Mesenchymal stem cell (in vitro differentiated cells and primary cell): ENCODE data around the gene TJP3.

ENCODE experiments used
- DNase-seq: peaks from one replicate; pipeline ENCODE4 v3.0.0-alpha.2; 2013
- H2AFZ ChIP-seq: one replicate; pipeline ENCODE4 v1.6.1; 2013; ENCODE audit warnings: low read depth, mild to moderate bottlenecking, control low read depth, inconsistent platforms, low read length, moderate library complexity
- H2AK5ac ChIP-seq: 2 replicates; pipeline ENCODE4 v1.6.1; 2013; ENCODE audit warnings: low read length, moderate library complexity, mild to moderate bottlenecking, inconsistent platforms; ENCODE audit not compliant: severe bottlenecking
- H2BK120ac ChIP-seq: one replicate; pipeline ENCODE4 v1.6.1; 2013; ENCODE audit warnings: low read depth, mild to moderate bottlenecking, inconsistent platforms, low read length, moderate library complexity
- H2BK12ac ChIP-seq, 2 experiments: one replicate each; pipeline ENCODE4 v1.6.1; 2013; ENCODE audit warnings: inconsistent platforms in 2 of 2, low read length in 2 of 2, mild to moderate bottlenecking in 2 of 2, moderate library complexity in 2 of 2, control low read depth in 1 of 2
- H2BK15ac ChIP-seq: one replicate; pipeline ENCODE4 v1.6.1; 2013; ENCODE audit warnings: mild to moderate bottlenecking, low read depth, inconsistent platforms; ENCODE audit not compliant: poor library complexity, severe bottlenecking
- H2BK5ac ChIP-seq: 2 replicates; pipeline ENCODE4 v1.6.1; 2013; ENCODE audit warnings: low read depth, mild to moderate bottlenecking, low read length, control low read depth, inconsistent platforms; ENCODE audit not compliant: poor library complexity, severe bottlenecking
- H3K14ac ChIP-seq, 2 experiments: one replicate each; pipeline ENCODE4 v1.6.1; 2013; ENCODE audit warnings: inconsistent platforms in 2 of 2, low read length in 2 of 2, control low read depth in 1 of 2, mild to moderate bottlenecking in 1 of 2, moderate library complexity in 1 of 2
- H3K18ac ChIP-seq, 2 experiments: one replicate each; pipeline ENCODE4 v1.6.1; 2013; ENCODE audit warnings: inconsistent platforms in 2 of 2, low read length in 2 of 2, control low read depth in 1 of 2, low read depth in 1 of 2, mild to moderate bottlenecking in 1 of 2
- H3K23ac ChIP-seq, 2 experiments: one replicate each; pipeline ENCODE4 v1.6.1; 2013; ENCODE audit warnings: inconsistent platforms in 2 of 2, low read length in 2 of 2, mild to moderate bottlenecking in 2 of 2, moderate library complexity in 2 of 2, control low read depth in 1 of 2
- H3K27ac ChIP-seq: 2 replicates; pipeline ENCODE4 v1.5.1; 2013; ENCODE audit warnings: mild to moderate bottlenecking, moderate library complexity, low read length, control low read depth, inconsistent platforms; ENCODE audit not compliant: poor library complexity, severe bottlenecking
- H3K27me3 ChIP-seq, 2 experiments: 2 replicates each; pipeline versions ENCODE4 v1.6.1 to v1.7.0; 2013; ENCODE audit warnings: low read length in 2 of 2, mild to moderate bottlenecking in 2 of 2, moderate library complexity in 2 of 2, control low read depth in 1 of 2, inconsistent platforms in 1 of 2; ENCODE audit not compliant: control insufficient read depth in 1 of 2, insufficient read depth in 1 of 2
- H3K36me3 ChIP-seq, 2 experiments: 2 replicates each; pipeline versions ENCODE4 v1.6.1 to v1.7.0; 2013; ENCODE audit warnings: low read length in 2 of 2, control low read depth in 1 of 2, inconsistent platforms in 1 of 2, low read depth in 1 of 2, mild to moderate bottlenecking in 1 of 2; ENCODE audit not compliant: insufficient read depth in 2 of 2, control insufficient read depth in 1 of 2
- H3K4ac ChIP-seq, 2 experiments: one replicate each; pipeline ENCODE4 v1.6.1; 2013; ENCODE audit warnings: inconsistent platforms in 2 of 2, low read length in 2 of 2, mild to moderate bottlenecking in 2 of 2, moderate library complexity in 2 of 2, control low read depth in 1 of 2, low read depth in 1 of 2
- H3K4me1 ChIP-seq: 2 replicates; pipeline ENCODE4 v1.6.1; 2013; ENCODE audit warnings: low read depth, low read length, control low read depth; ENCODE audit not compliant: control insufficient read depth, insufficient read depth
- H3K4me2 ChIP-seq: 2 replicates; pipeline ENCODE4 v1.6.1; 2013; ENCODE audit warnings: low read length, mild to moderate bottlenecking, inconsistent platforms; ENCODE audit not compliant: poor library complexity, severe bottlenecking
- H3K4me3 ChIP-seq, 2 experiments: 2 replicates each; pipeline versions ENCODE4 v1.5.1 to v1.7.0; 2013; ENCODE audit warnings: low read length in 2 of 2, mild to moderate bottlenecking in 2 of 2, control low read depth in 1 of 2, low read depth in 1 of 2; ENCODE audit not compliant: insufficient read depth in 1 of 2
- H3K79me1 ChIP-seq: replicated peaks from 2 replicates; pipeline ENCODE4 v1.6.1; 2013; ENCODE audit warnings: mild to moderate bottlenecking, control low read depth, low read length, inconsistent platforms; ENCODE audit not compliant: poor library complexity, severe bottlenecking
- H3K9ac ChIP-seq: 2 replicates; pipeline ENCODE4 v1.7.0; 2013; ENCODE audit warnings: mild to moderate bottlenecking, low read length, moderate library complexity
- H3K9me3 ChIP-seq: 2 replicates; pipeline ENCODE4 v1.7.0; 2013; ENCODE audit warnings: mild to moderate bottlenecking, low read length; ENCODE audit not compliant: control insufficient read depth
- H4K8ac ChIP-seq: one replicate; pipeline ENCODE4 v1.6.1; 2013; ENCODE audit warnings: inconsistent platforms, mild to moderate bottlenecking, low read length, moderate library complexity
- H4K91ac ChIP-seq: one replicate; pipeline ENCODE4 v1.6.1; 2013; ENCODE audit warnings: mild to moderate bottlenecking, low read length, inconsistent platforms
- WGBS: methylation state at CpG from one replicate; pipeline ENCODE4 v1.1.7; 2013; ENCODE audit warnings: mixed read lengths; 5-methylcytosine and 5-hydroxymethylcytosine counted together

Gene TJP3

GRCh38 chr19:3761382-3762129 lies 53.4 kb downstream of the TJP3 start, which contains the start of gene APBA3:
APBA3 (minus strand) TSS chr19:3761692; CDS start chr19:3760264, 1,428 bp downstream.
- peak within 1 kb of the TSS in 1 of 2 experiments; percentile 99 for H3K23ac ChIP-seq
- peak within 1 kb of the TSS; percentile 18 to 83 for H2BK12ac ChIP-seq
- peak within 1 kb of the TSS; percentile 97 for H3K4me2 ChIP-seq
- peak within 1 kb of the TSS; percentile 100 for H3K27ac ChIP-seq
- peak within 1 kb of the TSS; percentile 84 to 92 for H3K18ac ChIP-seq
- H2BK5ac ChIP-seq: peak within 1 kb of the TSS; percentile 98
- H2BK120ac ChIP-seq: peak within 1 kb of the TSS; percentile 82
- H3K9me3 ChIP-seq: no peaks in the 10 kb centered on the region
- 1% methylated on average over 39 of the region's 45 CpGs for WGBS
- peaks cover 36% of the 10 kb centered on the region for H3K79me1 ChIP-seq
- peak within 1 kb of the TSS; percentile 97 for H3K9ac ChIP-seq
- peak within 1 kb of the TSS in 1 of 2 experiments; percentile 82 for H3K14ac ChIP-seq
- H3K4me1 ChIP-seq: peaks cover 22% of the 10 kb centered on the region
- DNase-seq: peak; percentile 89
- peak within 1 kb of the TSS; percentile 90 for H4K91ac ChIP-seq
- H3K4me3 ChIP-seq: peak within 1 kb of the TSS; percentile 95 to 97
- H3K36me3 ChIP-seq: peaks cover 29 to 44% of the 10 kb centered on the region in 2 experiments
- peak within 1 kb of the TSS; percentile 91 to 93 for H3K4ac ChIP-seq
- peak within 1 kb of the TSS; percentile 86 for H2AFZ ChIP-seq
- peak within 1 kb of the TSS; percentile 82 for H2AK5ac ChIP-seq
- H2BK15ac ChIP-seq: peak within 1 kb of the TSS; percentile 48
- H3K27me3 ChIP-seq: no peaks in the 10 kb centered on the region
- peak within 1 kb of the TSS; percentile 95 for H4K8ac ChIP-seq

GRCh38 chr19:3762130-3762473 lies 53.9 kb downstream of the TJP3 start:
- Histone ChIP-seq H2AFZ (no peak overlapping the region), H4K8ac (peak overlapping the region; percentile 87), H3K4me2 (no peak overlapping the region), H3K36me3 (peaks cover 31 to 48% of the 10 kb centered on the region in 2 experiments), H2BK5ac (no peak overlapping the region), H3K9me3 (no peaks in the 10 kb centered on the region), H3K27me3 (no peaks in the 10 kb centered on the region), H2BK120ac (peak overlapping the region; percentile 27), H3K23ac (no peak overlapping the region), H3K79me1 (peaks cover 35% of the 10 kb centered on the region), H3K14ac (no peak overlapping the region), H3K4me1 (peaks cover 22% of the 10 kb centered on the region), H3K4ac (no peak overlapping the region), H4K91ac (no peak overlapping the region), H3K9ac (peak overlapping the region; percentile 97), H2BK12ac (no peak overlapping the region), H3K4me3 (peak overlapping the region in 1 of 2 experiments; percentile 86), H2BK15ac (no peak overlapping the region), H3K27ac (no peak overlapping the region), H3K18ac (no peak overlapping the region), H2AK5ac (no peak overlapping the region)
- no peak for DNase-seq
- no CpG with 5 or more reads among the region's 1 CpG for WGBS

GRCh38 chr19:3762501-3763459 lies 54.6 kb downstream of the TJP3 start, which contains the start of gene MRPL54:
MRPL54 (plus strand) TSS chr19:3762682; CDS start chr19:3762701, 19 bp downstream.
- H3K4me2 ChIP-seq: peak within 1 kb of the TSS; percentile 70
- peak within 1 kb of the TSS; percentile 95 for H4K8ac ChIP-seq
- peak within 1 kb of the TSS; percentile 97 for H3K9ac ChIP-seq
- 4% methylated on average over 46 of the region's 47 CpGs for WGBS
- peak within 1 kb of the TSS; percentile 100 for H3K27ac ChIP-seq
- H2BK12ac ChIP-seq: peak within 1 kb of the TSS; percentile 18 to 83
- no peak within 1 kb of the TSS for H3K14ac ChIP-seq
- peak within 1 kb of the TSS; percentile 87 for H2AK5ac ChIP-seq
- H3K18ac ChIP-seq: peak within 1 kb of the TSS; percentile 93 to 99
- no peak within 1 kb of the TSS for H3K23ac ChIP-seq
- peak within 1 kb of the TSS; percentile 90 for H4K91ac ChIP-seq
- peak within 1 kb of the TSS; percentile 86 for H2AFZ ChIP-seq
- peak within 1 kb of the TSS; percentile 92 for H2BK15ac ChIP-seq
- peaks cover 32% of the 10 kb centered on the region for H3K79me1 ChIP-seq
- H3K4ac ChIP-seq: peak within 1 kb of the TSS; percentile 70 to 89
- H3K4me3 ChIP-seq: peak within 1 kb of the TSS; percentile 95 to 97
- no peaks in the 10 kb centered on the region for H3K27me3 ChIP-seq
- peaks cover 22% of the 10 kb centered on the region for H3K4me1 ChIP-seq
- peak within 1 kb of the TSS; percentile 82 for H2BK120ac ChIP-seq
- H3K36me3 ChIP-seq: peaks cover 34 to 48% of the 10 kb centered on the region in 2 experiments
- DNase-seq: peak; percentile 99
- peak within 1 kb of the TSS; percentile 98 for H2BK5ac ChIP-seq
- H3K9me3 ChIP-seq: no peaks in the 10 kb centered on the region
